K562 (cell line): Measurements from ENCODE around the gene USP4. TPM values are rescaled to one million over a fixed set of nuclear protein-coding genes. Genes with fewer than 3 reads are reported as not detected.

Source experiments
- AFF4 ChIP-seq: sonication (generic); formaldehyde crosslinking; IDR thresholded peaks from 2 replicates; pipeline ENCODE4 v1.8.0; 2023; ENCODE audit warnings: mild to moderate bottlenecking, missing genetic modification reagents
- BRD4 ChIP-seq: fragments of 200-600 bp; sonication (generic); IDR thresholded peaks from 2 replicates; pipeline ENCODE4 v1.6.1; 2017; ENCODE audit warnings: inconsistent platforms
- CREBBP ChIP-seq: IDR thresholded peaks from one replicate; pipeline ENCODE4 v1.6.1; 2012; ENCODE audit warnings: low read depth, mild to moderate bottlenecking, control low read depth, inconsistent platforms, low read length
- DACH1 ChIP-seq: fragments of 450-650 bp; IDR thresholded peaks from 2 replicates; pipeline ENCODE4 v1.6.1; 2018; ENCODE audit not compliant: partially characterized antibody
- DEAF1 ChIP-seq: fragments of 450-650 bp; formaldehyde crosslinking; IDR thresholded peaks from 2 replicates; pipeline ENCODE4 v1.4.0; 2020; ENCODE audit warnings: mild to moderate bottlenecking, moderate library complexity
- FOXJ2 ChIP-seq: fragments of 200-800 bp; sonication (Bioruptor generic); IDR thresholded peaks from 2 replicates; pipeline ENCODE4 v1.6.1; 2016; ENCODE audit warnings: missing genetic modification characterization, missing compliant biosample characterization
- FOXK2 ChIP-seq, 2 experiments: fragments of 450-650 bp; IDR thresholded peaks in 1 of 2; conservative IDR thresholded peaks in 1 of 2; 2 replicates each; pipeline ENCODE4 v1.6.1; 2016; ENCODE audit warnings: low read depth in 2 of 2, mild to moderate bottlenecking in 1 of 2
- FUS ChIP-seq: fragments of 200-400 bp; formaldehyde crosslinking; optimal IDR thresholded peaks from 2 replicates; pipeline ENCODE3; 2017; ENCODE audit warnings: low read depth, low read length
- HEY1 ChIP-seq: fragments of 250-450 bp; sonication (Bioruptor Pico); IDR thresholded peaks from 2 replicates; pipeline ENCODE4 v1.5.0; 2020; ENCODE audit warnings: mild to moderate bottlenecking, moderate library complexity, borderline replicate concordance
- HNRNPH1 ChIP-seq: fragments of 200-400 bp; formaldehyde crosslinking; optimal IDR thresholded peaks from 2 replicates; pipeline ENCODE3; 2017; ENCODE audit warnings: low read depth, mild to moderate bottlenecking, low read length, moderate library complexity
- ID3 ChIP-seq, 2 experiments: fragments of 250-450 bp in 1 of 2; fragments of 450-650 bp in 1 of 2; sonication (Bioruptor Pico) in 1 of 2; IDR thresholded peaks; 2 replicates each; pipeline versions ENCODE4 v1.6.1 to v1.8.0; 2016 to 2021; ENCODE audit warnings: mild to moderate bottlenecking in 2 of 2, moderate library complexity in 2 of 2, missing compliant biosample characterization in 1 of 2, missing genetic modification characterization in 1 of 2
- MCM2 ChIP-seq: fragments of 450-650 bp; IDR thresholded peaks from 2 replicates; pipeline ENCODE4 v1.6.1; 2017; ENCODE audit warnings: low read depth, mild to moderate bottlenecking
- MLLT1 ChIP-seq, 2 experiments: fragments of 450-650 bp; IDR thresholded peaks; 2 replicates each; pipeline ENCODE4 v1.6.1; 2016
- POLR2A ChIP-seq: fragments of 450-650 bp; conservative IDR thresholded peaks from 2 replicates; pipeline ENCODE4 v1.6.1; 2016
- POLR2AphosphoS2 ChIP-seq: IDR thresholded peaks from 2 replicates; pipeline ENCODE4 v1.6.1; 2012; ENCODE audit warnings: low read length, improper control_type of control experiment
- RBM17 ChIP-seq: fragments of 200-400 bp; formaldehyde crosslinking; IDR thresholded peaks from 2 replicates; pipeline ENCODE4 v1.6.1; 2017; ENCODE audit warnings: low read depth, mild to moderate bottlenecking, low read length, borderline replicate concordance
- RFX7 ChIP-seq: fragments of 250-450 bp; sonication (Bioruptor Pico); IDR thresholded peaks from 2 replicates; pipeline ENCODE4 v1.5.1; 2021; ENCODE audit warnings: mild to moderate bottlenecking
- TRIM24 ChIP-seq, 2 experiments: fragments of 450-650 bp; IDR thresholded peaks; 2 replicates each; pipeline ENCODE4 v1.6.1; 2016
- ZC3H11A ChIP-seq: IDR thresholded peaks from 2 replicates; pipeline ENCODE4 v1.6.1; 2012; ENCODE audit warnings: low read depth, low read length, improper control_type of control experiment
- polyA plus RNA-seq, 8 experiments: library from polyadenylated mRNA; depleted of rRNA in 4 of 8; stranded (reverse) in 5 of 8; unstranded in 3 of 8; fragments of >200 nt; fragmentation: Nextera tagmentation in 2 of 8; fragmentation: Illumina TruSeq in 1 of 8; extraction: Ambion mirVana in 2 of 8; extraction: Trizol in 1 of 8; gene quantifications; 2 replicates each; pipeline versions ENCODE4 v1.2.1 to v1.2.3, GENCODE V29; 2011 to 2014; ENCODE audit warnings: inconsistent platforms in 1 of 8, missing spikeins in 1 of 8
- total RNA-seq, 7 experiments: library from RNA; depleted of rRNA in 6 of 7; stranded (reverse); fragments of >200 nt in 6 of 7; fragmentation: Illumina TruSeq in 2 of 7; extraction: Trizol in 2 of 7; gene quantifications; 2 replicates each; pipeline versions ENCODE4 v1.2.1 to v1.2.3, GENCODE V29; 2011 to 2021; ENCODE audit warnings: low replicate concordance in 1 of 7

The USP4 gene
- total and polyA plus RNA-seq, 9 of the 15 experiments (the other 6 are each of a cell fraction or from before 2014, with no cell fraction given): 11.8 to 40.4 (median 22.9) TPM

GRCh38 chr3:49339941-49340800 is at the start of gene USP4 (continued):
- TF ChIP-seq AFF4 (CRISPR knock-in tag) (peak; percentile 81), ZC3H11A (no peak), POLR2A (peak; percentile 81), FUS (no peak), POLR2AphosphoS2 (no peak), MCM2 (no peak), ID3 (CRISPR knock-in tag; IDR thresholded peaks at IDR 0.05) (no peak), ID3 (tag; IDR thresholded peaks at IDR 0.05) (peak; percentile 63; the same call in 1 of the 2 replicates), MLLT1 (IDR thresholded peaks at IDR 0.05) (no peak), HNRNPH1 (no peak), RBM17 (no peak), TRIM24 (IDR thresholded peaks at IDR 0.05) (peak in 1 of 2 experiments; percentile 6; a peak in 1 of 4 replicates), FOXJ2 (tag) (no peak), DACH1 (peak; percentile 70), DEAF1 (CRISPR knock-in tag) (peak; percentile 31; the same call in 1 of the 2 replicates), FOXK2 (conservative IDR thresholded peaks at IDR 0.05 in 1 of 2, IDR thresholded peaks at IDR 0.05 in 1 of 2; ENCODE audit: low read depth in 2 of 2) (peak; percentile 40 to 43; a peak in 2 of 4 replicates), HEY1 (CRISPR knock-in tag) (no peak), RFX7 (no peak), BRD4 (0 out of 2 replicates have a peak, but pooled peaks have one; percentile 33), CREBBP (no peak)
